Medulla oblongata (tissue), 1 donor: Measurements from ENCODE around the gene FAM210B.
"Not testable (repeated sequence)": the region's sequence is repeated elsewhere in the genome, so short reads cannot be mapped to it uniquely, and the experiment has no call there.

Experiments
- DNase-seq: peaks from one replicate; pipeline ENCODE4 v3.0.0-alpha.2; 2015; ENCODE audit errors: extremely low spot score

FAM210B gene

GRCh38 chr20:56392132-56392880 is 33.5 kb downstream of the FAM210B start, which contains the start of the genes AURKA and CSTF1:
AURKA (minus strand) TSS chr20:56392215; CDS start chr20:56388197, 4,018 bp downstream.
CSTF1 (plus strand) TSS chr20:56392645; CDS start chr20:56395553, 2,908 bp downstream.
- DNase-seq, result peak; percentile 99

- no peak for DNase-seq
These were observed 34.2 kb downstream of the FAM210B start for GRCh38 chr20:56392881-56393482.

GRCh38 chr20:56393653-56394052 is 34.9 kb downstream of the FAM210B start:
- no peak for DNase-seq

GRCh38 chr20:56395166-56395565 is 36.4 kb downstream of the FAM210B start:
- no peak for DNase-seq

GRCh38 chr20:56400001-56400640 is 41.3 kb downstream of the FAM210B start:
- DNase-seq, result peak; percentile 86

GRCh38 chr20:56403465-56403864 is 44.7 kb downstream of the FAM210B start:
- no peak for DNase-seq

- not testable (repeated sequence) for DNase-seq
These were observed 46.6 kb downstream of the FAM210B start for GRCh38 chr20:56405356-56405755.

- no peak for DNase-seq
These were observed 48.1 kb downstream of the FAM210B start for GRCh38 chr20:56406910-56407309.

- no peak for DNase-seq
These were observed 50.7 kb downstream of the FAM210B start for GRCh38 chr20:56409521-56409920.

- DNase-seq, result no peak
These were observed 51.2 kb downstream of the FAM210B start for GRCh38 chr20:56409956-56410355.

GRCh38 chr20:56411287-56411686 is 52.5 kb downstream of the FAM210B start:
- DNase-seq, result not testable (repeated sequence)

GRCh38 chr20:56411759-56412472 is 53.1 kb downstream of the FAM210B start, which contains the start of gene CASS4:
CASS4 (plus strand) TSS chr20:56412260; CDS start chr20:56412459, 199 bp downstream.
- DNase-seq, result peak; percentile 72

- no peak for DNase-seq
These were observed 53.7 kb downstream of the FAM210B start for GRCh38 chr20:56412473-56412790.

- no peak for DNase-seq
These were observed 54.2 kb downstream of the FAM210B start for GRCh38 chr20:56412949-56413348.

GRCh38 chr20:56414842-56415765 is 56.3 kb downstream of the FAM210B start:
- no peak for DNase-seq

- no peak for DNase-seq
These were observed 58.6 kb downstream of the FAM210B start for GRCh38 chr20:56417402-56417801.

- no peak for DNase-seq
These were observed 59.1 kb downstream of the FAM210B start for GRCh38 chr20:56417911-56418310.
